M059J (cell line): ENCODE data around the gene KIF21A. TPM values are rescaled to one million over a fixed set of nuclear protein-coding genes. Genes with fewer than 3 reads are reported as not detected.
"Not testable (repeated sequence)": the region's sequence is repeated elsewhere in the genome, so short reads cannot be mapped to it uniquely, and the experiment has no call there.

Source experiments
- DNase-seq: peaks from one replicate; pipeline ENCODE4 v3.0.0-alpha.2; 2012; ENCODE audit warnings: low read depth
- total RNA-seq: library from RNA; depleted of rRNA; stranded (reverse); fragments of >200 nt; shearing (Covaris generic); gene quantifications from 2 replicates; pipeline ENCODE4 v1.2.3, GENCODE V29; 2014; rRNA removed

KIF21A gene, protein sequence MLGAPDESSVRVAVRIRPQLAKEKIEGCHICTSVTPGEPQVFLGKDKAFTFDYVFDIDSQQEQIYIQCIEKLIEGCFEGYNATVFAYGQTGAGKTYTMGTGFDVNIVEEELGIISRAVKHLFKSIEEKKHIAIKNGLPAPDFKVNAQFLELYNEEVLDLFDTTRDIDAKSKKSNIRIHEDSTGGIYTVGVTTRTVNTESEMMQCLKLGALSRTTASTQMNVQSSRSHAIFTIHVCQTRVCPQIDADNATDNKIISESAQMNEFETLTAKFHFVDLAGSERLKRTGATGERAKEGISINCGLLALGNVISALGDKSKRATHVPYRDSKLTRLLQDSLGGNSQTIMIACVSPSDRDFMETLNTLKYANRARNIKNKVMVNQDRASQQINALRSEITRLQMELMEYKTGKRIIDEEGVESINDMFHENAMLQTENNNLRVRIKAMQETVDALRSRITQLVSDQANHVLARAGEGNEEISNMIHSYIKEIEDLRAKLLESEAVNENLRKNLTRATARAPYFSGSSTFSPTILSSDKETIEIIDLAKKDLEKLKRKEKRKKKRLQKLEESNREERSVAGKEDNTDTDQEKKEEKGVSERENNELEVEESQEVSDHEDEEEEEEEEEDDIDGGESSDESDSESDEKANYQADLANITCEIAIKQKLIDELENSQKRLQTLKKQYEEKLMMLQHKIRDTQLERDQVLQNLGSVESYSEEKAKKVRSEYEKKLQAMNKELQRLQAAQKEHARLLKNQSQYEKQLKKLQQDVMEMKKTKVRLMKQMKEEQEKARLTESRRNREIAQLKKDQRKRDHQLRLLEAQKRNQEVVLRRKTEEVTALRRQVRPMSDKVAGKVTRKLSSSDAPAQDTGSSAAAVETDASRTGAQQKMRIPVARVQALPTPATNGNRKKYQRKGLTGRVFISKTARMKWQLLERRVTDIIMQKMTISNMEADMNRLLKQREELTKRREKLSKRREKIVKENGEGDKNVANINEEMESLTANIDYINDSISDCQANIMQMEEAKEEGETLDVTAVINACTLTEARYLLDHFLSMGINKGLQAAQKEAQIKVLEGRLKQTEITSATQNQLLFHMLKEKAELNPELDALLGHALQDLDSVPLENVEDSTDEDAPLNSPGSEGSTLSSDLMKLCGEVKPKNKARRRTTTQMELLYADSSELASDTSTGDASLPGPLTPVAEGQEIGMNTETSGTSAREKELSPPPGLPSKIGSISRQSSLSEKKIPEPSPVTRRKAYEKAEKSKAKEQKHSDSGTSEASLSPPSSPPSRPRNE (N-terminal part only)
- total RNA-seq = 4.7 and 6.6 TPM in 2 replicates

DNA sequence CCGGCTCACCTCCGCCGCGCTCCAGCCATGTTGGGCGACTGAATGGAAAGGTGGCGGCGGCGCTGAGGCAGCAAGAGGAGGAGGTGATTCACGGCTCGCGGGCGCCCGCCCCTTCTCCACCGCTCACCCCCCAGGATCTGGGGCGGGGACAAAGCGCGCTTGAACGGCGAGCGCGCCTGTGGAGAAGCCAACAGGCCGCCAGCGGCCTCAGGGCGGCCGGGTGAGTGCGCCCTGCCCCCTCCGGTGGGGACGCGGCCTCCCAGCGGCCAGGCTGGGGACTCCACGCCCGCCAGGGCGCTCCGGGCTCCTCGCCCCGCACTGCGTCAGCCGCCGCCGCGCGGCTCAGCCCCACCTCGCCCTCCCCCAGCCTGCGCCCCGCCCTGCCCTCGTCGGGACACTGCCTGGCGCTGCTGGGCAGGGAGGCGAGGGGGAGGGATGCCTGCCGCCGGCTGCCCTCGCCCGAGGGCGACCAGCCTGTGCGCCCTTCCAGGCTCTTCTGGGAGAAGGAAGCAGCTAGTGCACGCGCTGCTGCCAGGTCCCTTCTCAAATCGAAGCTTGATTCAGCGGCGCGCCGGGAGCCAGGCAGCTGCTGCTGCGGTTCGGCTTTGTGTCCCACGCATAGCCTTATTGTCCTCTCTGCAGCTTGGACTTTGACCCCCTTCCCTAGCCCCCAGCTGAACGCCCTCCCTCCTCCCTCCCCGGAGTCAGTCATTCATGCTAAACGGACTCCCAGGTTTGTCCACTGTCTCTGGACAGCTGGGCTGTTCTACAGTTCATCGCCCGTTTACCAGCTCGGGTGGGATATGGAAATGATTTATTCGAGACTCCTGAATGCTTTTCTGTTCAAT lies at the start of gene KIF21A:
KIF21A (minus strand) TSS at position 40 of the 848 bp plus-strand sequence. CDS start 150 bp downstream, outside the sequence.
- peak; percentile 93 for DNase-seq

DNA sequence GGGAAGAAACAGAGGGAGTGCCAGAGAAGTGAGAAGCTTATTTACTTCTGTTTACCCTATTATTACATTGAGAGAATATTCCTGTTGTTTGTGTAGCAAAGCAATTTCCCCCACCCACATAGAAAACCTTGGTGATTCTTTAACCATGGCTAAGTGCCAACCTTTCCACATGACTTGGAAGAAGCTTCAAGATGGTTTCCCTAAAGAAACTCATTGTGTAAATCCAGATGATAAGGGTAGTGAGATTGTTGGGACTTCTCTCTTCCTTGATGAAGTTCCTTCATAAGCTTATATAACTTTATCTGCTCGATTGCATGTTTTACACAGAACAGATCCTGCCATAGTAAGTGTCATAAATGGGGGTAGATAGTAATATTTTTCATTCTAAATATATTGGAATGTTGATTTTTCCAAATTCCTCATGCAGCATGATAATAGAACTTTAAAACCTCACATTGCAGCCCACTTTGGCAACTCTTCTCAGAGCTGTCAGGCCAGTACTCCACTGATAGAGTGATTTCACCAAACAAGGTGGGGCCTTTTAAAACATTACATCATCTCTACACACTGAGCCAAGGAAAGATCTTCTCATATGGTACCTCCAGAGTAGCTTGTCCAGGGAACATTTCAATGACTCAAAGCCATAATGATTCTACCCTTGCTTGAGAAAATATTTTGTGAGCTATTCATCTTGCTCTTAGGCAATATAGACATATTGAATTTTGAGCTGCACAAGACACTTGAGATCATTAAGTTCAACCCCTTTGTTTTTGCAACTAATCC lies 47.8 kb upstream of the KIF21A start:
- peak; percentile 21 for DNase-seq

DNA sequence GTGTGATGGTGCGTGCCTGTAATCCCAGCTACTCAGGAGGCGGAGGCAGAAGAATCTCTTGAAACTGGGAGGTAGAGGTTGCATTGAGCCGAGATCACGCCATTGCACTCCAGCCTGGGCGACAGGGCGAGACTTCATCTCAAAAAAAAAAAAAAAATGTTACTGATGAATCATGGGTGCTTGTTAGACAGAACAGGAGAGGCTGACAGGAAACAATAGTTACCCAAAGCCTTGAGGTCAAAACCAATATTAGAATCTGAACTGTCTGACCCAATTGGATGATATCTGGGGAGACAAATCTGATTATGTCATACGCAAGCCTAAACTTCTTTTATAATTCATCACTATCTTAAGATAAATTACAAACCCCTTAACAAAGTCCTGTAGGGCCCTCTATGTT lies 40.7 kb upstream of the KIF21A start:
- no peak for DNase-seq

DNA sequence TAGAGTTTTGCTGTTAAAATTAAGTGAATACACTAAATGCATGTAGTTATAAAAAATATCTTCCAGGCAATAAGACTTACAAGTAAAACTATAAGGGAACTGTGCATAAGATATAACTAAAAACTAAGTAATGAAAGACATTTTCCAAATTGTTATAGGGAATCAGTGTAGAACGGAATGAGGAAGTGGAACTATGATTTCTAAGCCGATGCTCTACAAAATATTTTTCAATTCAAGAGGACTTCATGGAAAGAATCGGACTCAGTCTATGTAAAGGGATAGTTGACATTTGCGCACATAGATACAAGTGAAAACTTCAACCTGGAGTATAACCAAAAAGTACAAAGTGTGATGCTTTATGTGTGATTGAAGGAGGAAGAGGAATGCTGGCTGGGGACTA lies 40.1 kb upstream of the KIF21A start:
- DNase-seq = no peak

DNA sequence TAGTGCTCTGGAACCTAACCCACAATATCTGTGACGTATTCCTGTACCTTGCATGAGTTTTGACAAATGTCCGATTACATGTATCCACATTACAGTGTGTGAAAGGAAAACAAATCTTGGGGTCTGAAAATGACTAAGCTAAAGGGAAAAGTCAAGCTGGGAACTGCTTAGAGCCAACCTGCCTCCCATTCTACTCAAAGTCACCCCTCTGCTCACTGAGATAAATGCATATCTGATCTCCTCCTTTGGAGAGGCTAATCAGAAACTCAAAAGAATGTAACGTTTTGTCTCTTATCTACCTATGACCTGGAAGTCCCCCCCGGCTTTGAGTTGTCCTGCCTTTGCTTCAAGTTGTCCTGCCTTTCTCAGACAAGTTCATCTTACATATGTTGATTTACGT lies 34.0 kb upstream of the KIF21A start:
- DNase-seq = no peak

DNA sequence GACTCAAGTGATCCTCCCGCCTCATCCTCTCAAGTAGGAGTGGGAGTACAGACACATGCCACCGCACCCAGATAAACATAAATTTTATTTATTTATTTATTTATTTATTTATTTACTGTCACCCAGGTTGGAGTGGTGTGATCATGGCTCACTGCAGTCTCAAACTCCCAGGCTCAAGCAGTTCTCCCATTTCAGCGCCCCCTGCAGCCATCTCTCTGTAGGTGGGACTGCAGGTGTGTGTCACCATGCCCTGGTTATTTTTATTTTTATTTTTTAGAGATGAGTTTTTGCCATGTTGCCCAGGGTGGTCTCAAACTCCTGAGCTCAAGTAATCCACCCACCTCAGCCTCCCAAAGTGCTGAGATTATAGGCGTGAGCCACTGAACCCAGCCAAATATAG lies 33.2 kb upstream of the KIF21A start:
- DNase-seq = no peak

DNA sequence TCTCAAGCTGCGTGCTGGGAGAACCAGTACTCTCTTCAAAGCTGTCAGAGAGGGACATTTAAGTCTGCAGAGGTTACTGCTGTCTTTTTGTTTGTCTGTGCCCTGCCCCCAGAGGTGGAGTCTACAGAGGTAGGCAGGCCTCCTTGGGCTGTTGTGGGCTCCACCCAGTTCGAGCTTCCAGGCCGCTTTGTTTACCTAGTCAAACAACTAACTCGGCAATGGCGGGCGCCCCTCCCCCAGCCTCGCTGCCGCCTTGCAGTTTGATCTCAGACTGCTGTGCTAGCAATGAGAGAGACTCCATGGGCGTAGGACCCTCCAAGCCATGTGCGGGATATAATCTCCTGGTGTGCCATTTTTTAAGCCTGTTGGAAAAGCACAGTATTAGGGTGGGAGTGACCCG lies 32.2 kb upstream of the KIF21A start:
- not testable (repeated sequence) for DNase-seq

DNA sequence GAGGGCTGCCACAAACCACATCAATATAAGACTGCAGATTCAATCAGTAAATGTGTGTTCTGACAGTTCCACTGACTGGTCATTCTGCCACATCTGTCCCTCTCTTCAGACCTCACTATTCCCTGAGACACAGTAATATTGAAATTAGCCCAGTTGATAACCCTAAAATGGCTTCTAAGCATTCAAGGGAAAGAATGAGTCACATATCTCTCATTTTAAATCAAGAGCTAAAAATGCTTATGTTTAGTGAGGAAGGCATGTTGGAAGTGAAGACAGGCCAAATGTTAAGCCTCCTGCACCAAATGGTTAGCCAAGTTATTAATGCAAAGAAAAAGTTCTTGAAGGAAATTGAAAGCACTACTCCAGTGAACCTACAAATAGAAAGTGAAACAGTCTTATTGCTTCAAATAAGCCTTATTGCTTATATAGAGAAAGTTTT lies 24.5 kb upstream of the KIF21A start:
- peak; percentile 32 for DNase-seq

DNA sequence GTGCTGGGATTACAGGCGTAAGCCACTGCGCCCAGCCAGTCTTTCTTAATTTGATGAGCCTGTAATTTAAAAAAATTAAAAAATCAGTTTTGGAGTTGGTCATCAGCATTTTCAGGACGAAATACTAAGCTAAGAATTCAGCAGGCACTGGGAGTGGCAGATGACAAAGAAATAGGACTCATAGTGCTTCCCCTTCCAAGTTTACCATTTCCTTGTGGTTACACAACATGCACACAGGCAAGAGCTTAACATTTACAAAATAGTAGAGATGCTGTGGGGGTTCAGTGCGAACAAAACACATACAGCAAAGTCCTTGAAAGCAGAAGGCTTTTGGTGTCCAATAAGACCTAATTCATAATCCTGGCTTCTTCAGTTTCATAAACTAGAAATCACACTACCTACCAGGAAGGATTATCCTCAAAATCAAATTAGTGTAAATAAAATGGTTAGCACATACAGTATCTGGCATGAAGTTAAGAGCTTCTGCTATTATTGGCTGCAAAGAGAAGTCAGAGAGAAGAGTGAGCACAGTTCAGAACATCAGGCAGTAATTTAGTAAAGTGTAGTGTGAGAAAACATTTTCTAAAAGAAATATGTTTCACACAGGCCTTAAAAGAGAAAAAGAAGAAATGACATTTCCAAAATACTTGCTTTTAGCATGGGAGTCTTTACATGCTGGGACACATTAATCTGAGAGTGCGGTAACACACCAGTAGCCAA lies 22.2 kb upstream of the KIF21A start:
- no peak for DNase-seq

DNA sequence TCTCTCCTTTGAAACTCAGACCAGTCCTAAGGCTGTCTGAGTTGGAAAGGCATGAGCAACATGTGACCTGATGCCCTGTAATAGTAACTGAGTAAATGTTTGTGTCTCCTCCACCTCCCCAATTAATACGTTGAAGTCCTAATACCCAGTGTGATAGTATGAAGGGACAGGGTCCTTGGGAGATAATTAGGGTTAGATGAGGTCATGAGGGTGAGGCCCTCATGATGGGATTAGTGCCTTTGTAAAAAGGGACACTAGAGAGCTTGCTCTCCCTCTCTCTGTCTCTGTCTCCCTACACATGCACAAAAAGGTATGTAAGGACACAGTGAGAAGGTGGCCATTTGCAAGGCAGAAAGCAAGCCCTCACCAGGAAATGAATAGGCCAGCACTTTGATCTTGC lies 18.1 kb upstream of the KIF21A start:
- no peak for DNase-seq

DNA sequence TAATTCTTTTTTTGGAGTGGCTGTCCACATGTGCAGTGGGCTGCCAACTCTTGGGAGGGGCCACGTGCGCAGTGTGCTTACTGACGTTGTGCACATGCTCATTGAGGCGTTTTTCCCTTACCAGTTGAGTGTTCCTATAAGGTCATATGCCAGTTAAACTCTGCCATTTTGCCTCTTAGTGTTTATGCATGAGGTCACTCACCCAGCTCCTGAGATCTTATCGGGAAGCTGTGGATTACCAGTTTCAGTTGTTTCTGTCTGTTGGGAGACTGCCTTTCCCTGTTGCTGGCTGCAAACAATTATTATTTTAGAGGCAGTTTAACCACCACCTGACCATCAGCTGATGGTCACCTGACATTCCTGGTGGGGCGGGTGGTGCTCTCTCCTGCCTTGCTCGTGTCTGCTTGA lies 16.1 kb upstream of the KIF21A start:
- DNase-seq = peak; percentile 13

DNA sequence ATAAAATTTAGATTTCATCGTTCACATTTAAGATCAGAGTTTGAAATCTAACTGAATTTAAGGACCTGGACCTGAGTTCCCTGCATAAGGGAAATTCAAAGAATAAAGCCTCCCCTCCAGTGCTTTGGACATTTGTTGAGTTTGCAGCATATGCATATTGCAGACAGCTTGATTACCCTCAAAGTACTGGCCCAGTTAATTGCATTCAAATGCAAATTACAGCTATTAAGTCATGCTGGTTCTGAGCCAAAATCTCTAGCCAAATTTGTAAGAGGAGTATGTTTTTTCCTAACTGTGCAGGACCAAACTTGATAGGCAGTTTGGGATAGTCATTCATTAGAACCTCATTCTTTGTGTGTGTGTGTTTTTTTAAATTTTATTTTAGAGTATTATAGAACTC lies 9.1 kb upstream of the KIF21A start:
- DNase-seq = no peak

DNA sequence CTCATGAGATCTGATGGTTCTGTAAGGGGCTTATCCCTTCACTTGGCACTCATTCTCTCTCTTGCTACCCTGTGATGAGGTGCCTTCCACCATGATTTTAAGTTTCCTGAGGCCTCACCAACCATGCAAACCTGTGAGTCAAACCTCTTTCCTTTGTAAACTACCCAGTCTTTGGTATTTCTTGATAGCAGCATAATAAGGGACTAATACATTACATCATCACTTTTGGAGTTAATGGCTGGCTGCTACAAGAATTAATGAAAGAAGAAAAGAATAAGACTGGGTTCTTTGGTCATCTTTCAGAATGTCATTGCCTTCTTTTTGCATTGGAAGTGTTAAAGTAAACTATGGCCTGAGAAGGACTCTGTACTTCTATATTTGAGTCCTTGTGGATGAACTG lies 5.1 kb upstream of the KIF21A start:
- no peak for DNase-seq

DNA sequence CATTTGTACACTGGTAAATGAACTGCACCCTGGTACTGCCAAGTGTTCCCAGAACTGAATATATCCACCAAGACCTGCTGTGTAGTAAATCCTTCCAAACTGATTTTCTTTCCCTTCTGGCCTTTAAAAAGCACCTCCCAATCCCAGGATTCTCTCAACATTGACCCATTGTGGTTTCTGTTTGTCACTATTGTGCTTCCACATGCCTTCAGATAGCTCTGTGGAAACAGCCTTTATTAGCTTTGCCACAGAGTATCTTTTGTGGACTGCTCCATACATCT lies 949 bp upstream of the KIF21A start:
- peak; percentile 29 for DNase-seq

DNA sequence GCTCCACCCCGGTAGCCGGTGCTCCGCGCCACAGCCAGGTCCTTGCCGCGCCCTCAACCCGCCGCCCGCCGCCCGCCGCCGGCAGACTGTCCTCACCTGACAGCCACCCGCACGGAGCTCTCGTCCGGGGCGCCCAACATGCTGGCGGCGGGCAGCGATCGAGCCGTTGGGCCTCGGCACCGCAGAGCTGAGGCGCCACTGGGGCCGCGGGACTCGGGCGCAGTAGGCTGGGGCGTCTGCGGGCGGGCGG lies 164 bp downstream of the KIF21A start:
- no peak for DNase-seq

DNA sequence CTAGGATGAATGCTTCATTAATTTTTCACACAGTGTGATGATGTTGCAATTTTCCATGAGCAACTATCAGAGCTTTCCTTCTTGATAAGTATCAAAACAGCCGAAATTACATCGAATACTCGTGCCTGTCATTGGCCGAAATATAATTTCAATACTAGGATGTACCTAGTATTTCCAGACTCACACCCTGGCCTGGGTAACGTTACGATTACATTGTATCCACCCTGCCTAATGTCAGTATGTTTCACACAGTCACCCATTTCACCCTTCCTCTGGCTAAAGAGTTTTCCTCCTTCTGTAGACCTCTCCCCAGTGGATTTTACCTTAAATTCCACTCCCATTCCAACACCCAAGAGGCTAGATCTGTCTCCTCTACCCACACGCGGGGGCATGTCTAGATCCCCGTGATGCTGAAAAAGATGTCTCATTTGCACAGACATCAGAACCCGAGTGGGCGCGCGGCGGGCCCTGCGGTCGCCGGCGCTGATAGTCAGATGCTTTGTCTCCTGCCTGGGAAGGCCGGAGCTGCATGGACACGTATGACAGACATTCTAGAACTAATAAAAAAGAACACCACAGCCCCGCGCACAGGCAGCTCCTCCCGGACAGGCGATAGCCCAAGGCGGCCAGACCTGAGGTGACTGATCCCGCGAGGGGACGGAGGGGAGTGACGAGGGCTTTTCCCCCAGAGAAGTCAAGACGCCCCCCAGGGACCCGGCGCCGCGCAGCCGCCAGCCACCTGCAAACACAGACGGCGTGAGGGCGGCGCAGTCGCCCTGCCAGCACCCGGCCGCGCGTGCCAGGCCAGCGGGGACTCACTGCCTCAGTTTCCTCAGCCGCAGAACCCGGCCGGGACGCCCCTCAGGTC lies 723 bp downstream of the KIF21A start:
- peak; percentile 57 for DNase-seq

DNA sequence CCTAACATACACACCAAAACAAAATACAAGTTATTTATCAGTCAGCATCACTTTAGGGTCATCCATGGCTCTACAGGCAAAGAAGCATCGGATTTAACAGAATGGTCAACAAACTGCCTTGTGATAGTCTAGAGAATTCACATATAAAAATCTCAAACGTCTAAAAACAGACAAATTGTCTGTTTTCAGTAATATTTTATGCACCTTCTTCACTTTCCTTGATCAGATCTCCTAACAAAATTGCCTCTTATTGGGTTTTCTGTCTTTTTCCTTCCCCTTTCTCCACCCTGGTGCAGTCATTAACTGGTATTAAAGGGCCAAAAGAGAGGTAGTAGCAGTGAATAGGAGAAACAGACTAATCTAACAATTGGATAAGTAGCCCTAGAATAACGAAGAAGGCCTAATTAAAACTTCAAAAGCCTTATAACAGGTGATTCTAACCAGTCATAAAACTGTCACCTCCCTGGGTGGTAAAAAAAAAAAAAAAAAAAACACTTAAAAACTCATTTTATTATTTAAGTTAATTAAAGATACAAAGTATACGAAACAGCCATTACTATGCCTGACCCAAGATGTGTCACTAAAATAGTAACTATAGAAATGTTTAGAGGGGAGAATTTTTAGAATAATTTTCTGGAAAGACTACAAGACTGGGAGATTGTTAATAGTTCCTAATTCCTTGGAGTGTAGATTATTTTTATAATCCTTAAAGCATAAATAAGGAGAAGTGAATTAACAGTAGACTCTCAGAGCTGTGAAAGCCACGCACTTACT lies 1.5 kb downstream of the KIF21A start:
- no peak for DNase-seq

DNA sequence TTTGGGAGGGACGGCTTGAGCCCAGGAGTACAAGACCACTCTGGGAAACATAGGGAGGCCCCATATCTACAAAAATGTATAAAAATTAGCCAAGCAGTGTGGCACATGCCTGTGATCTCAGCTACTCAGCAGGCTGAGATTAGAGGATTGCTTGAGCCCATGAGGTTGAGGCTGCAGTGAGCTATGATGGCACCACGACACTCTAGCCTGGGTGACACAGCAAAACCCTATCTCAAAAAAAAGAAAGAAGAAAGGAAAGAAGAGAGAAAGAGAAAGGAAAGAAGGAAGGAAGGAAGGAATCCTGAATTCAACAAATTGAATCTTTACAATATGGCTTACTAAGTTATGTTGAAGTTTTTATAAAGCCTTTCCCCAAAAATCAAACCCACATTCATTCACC lies 2.1 kb downstream of the KIF21A start:
- DNase-seq = no peak
